HG02798 (cell line): ENCODE results near the gene FSHR.

Experiments used
- ATAC-seq: cut with Tn5 transposase; IDR thresholded peaks from one replicate; pipeline ENCODE4 v1.9.1; 2021; ENCODE audit warnings: mild to moderate bottlenecking; ENCODE audit not compliant: unreplicated experiment, poor library complexity

The FSHR gene

DNA sequence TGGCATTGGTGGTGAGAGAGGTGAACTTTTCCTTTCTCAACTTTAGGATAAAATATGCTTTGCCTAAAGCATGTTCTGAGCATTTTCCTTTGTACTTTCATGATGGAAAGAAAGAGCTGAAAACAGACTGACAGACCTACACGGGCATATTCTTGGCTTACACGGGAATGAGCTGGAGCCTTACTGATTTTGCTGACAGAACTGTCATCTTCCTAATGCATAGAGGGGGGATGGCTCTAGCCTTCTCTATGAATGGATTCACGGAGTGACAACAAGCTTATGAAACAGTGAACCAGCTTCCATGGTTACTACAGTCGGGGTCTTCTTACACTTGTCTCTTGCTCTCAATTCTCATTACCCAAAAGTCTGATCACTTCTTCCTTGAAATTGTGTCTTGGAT is 32.2 kb downstream of the FSHR start:
- ATAC-seq = no peak

DNA sequence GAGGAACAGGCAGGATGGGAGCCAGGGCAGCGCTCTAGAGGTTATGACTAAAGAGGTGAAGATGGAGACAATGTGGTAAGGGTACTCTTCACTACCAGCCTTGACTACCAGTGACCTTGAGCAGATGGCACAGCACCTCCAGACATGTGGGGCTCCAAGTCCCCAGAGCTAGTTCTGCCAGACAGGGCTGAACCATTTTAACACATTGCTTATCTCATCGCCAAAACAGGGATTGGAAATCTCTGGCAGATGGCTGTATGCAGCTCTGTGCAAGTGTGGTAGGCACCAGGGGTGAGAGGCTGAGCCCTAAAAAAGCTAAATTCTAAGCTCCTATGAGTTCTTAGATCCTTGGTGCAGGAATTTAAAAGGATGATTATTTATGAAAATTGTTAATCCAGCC is 41.3 kb downstream of the FSHR start:
- no peak for ATAC-seq

DNA sequence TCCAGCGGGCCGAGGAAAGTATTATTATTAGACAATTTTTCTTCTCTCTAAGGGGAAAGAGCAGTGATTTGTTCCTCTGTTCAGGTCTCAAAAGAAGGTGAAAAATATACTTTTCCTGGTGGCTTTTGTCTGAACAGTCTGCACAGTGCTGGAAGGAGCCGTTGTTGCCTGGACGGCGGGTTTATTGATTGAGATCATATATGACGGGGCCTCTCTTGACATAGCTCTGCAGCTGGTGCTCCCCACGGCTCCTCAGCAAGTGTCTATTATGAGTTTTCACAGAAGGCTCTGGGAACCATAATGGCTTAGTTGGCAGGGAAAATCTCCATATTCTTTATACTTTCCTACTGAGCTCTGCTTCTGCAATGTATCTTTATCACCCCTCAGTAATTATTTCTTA is 42.9 kb downstream of the FSHR start:
- ATAC-seq = no peak

DNA sequence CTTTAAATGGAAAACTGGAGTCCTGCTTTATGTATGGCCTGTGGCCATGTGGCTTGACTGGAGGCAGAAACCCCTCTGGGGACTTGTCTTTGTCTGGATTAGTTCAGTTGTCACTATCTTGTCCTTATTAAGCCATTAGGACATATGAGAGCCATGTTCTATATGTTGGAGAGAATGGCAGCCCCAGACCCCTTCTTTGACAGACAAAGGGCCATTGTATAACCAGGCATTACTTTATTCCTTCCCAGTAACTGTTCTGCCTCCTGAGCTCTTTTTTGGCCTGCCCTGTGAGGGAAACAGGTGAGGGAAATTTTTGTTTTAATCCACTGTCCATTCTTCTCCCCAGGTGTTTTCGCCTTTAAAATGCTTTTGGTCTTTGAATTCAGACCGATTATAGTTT is 43.3 kb downstream of the FSHR start:
- no peak for ATAC-seq

DNA sequence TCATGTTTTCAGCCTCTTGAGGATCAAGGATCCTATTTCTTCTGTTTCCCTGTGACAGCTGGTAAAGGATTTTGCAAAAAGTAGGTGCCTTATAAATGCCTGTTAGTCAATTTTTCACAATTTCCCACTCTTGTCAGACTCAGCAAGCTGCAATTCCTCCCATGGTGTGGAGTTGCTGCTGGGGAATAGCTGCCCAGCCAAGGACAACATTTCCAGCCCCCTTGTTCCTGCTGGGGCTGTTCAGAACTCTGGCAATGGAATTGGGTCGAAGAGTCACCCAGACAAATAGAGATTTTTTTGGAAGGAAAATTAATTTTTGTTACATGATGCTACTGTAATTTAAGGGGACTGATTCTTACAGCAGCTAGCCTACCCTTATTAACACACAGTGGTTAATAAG is 43.7 kb downstream of the FSHR start:
- ATAC-seq = no peak

DNA sequence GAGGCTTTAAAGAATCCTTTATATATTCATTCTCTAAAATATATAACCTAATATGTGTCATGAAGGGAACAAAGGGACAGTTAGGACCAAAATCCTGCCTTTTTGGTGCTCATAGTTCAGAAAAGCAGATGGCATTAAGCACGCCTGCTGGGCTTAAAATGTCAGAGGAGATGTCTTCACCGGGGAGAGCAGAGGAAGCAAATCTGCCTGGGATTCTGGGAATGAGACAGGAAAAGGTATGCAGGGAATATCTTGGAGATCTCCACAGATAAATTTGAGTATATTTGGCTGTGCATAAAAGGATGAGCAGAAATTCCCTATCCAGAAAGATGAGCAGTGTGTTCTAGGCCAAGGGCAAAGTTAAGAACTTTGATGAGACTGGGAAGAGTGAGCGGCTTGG is 45.5 kb downstream of the FSHR start:
- ATAC-seq = no peak

DNA sequence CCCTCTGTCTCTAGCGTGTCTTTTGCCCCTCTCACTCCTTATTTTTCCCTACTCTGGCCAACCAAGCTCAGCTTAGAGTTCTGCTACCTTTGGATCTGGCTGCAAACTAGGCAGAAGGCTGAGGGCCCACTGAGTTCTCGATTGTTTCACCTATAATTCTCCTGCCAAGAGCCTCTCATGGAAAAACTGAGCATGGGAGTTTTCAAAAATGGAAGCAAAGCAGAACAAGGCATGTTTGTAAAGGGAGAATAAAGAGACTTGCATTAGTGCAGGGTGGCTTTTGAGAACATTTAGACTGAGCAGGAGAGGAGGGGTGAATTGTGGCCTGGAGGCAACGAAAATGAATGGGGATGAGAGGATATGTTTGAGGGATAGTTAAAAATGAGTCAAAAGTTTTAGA is 45.9 kb downstream of the FSHR start:
- ATAC-seq = no peak

DNA sequence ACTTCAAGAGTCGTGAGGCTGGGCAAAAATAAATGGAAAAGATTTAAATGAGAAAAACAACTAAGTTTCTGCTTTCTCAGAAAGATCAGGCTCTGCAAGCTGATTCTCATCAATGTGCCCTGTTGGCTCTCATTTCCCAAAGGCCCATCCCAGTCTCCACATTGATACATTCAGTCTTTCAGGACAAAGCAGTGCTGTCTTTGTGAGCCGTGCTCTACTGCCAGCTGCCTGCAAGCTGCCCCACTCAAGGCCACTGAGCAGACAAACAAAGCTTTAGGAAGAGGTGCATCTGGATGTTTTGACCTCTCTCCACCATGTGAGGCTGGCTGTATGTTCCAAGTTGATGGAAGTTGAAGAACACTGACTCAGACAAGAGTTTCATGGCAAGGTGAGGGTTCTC is 48.8 kb downstream of the FSHR start:
- no peak for ATAC-seq

DNA sequence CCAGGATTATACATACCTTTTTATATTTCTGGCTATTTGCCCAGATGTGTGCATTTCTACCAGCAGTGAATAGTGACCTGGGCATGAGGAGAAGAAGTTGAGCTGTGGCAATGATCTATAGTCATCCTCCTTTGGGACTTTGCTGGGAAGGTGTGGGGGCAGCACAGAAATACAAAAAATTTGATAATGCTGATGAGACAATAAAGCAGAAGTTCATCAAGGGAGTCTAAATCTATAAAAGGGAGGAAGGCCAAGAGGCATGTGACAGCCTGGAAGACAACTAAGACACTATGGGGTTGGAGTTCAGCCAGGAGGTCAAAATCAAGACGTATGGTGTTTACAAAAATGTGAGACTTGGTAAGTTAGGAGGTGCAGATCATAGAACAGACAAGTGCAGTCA is 52.2 kb downstream of the FSHR start:
- ATAC-seq = no peak

DNA sequence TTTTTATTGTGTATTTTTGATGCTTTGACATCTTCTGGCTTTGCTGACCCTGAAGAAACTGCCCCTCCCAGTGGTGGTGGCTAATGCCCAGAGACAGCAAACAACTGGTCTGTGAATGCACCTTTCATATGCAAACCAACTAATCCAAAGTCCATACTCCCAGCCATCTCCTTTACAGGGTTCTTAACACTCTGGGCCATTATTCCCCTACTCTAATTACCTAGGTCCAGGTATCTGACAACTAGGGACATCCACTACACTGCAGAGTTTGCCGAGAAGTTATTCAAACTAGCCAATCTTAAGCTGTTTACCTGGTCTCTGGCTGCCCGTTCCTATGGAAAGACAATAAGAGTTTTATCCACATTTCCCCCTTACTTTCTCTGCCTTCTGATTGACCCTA is 73.6 kb downstream of the FSHR start:
- no peak for ATAC-seq

DNA sequence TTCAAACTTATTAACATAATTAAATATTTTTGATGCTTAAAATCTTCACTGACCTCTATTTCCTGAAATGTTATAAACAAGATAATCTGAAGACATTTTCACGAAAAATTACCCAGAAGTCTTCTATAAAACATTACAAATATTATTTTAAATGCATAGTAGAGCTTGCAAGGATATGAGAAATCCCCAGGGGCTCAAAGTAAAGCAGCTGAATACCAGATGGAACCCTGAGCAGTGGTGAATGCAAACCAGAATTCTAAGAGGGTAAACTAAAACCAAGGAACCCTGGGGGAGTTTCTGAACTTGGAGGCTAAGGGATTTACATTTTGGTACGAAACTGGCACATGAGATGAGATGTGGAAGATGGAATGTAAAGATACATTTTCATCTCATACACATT is 83.6 kb downstream of the FSHR start:
- no peak for ATAC-seq

DNA sequence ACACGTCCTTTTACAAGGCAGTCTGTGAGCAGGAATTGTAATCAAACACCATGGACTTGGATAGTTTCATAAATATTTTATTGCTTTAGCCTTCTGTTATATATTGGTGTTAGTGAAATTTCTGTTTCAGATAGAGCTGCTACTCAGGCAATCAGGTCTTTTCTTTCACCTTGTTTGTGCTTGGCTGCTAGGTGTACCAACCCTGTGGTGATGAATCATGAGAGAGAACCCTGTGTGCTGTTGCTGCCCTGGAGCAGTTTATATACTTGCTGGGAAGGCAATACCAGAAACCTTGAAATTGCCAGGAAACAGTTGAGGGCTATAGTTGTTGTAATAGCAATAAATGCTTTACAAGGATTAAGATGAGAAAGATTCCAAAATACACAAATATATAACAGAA is 84.5 kb downstream of the FSHR start:
- no peak for ATAC-seq

DNA sequence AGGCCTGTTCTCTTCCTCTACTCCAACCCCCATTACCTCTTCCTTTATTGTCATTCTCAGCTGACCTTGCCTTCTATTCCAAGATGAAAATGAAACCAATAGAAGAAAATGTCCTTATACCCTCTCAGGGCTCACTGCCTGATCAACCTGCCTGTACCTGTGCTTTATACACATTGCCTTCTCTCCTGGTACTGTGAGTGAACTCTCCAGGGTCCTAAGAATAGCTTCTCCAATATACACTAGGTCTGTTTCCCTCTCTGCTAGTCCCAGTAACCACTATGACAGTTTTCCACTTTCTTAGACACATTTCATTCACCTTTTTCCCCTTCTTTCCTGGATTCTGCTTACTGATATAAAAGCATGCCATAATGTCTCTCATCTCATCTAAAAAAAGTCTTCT is 85.7 kb downstream of the FSHR start:
- no peak for ATAC-seq

DNA sequence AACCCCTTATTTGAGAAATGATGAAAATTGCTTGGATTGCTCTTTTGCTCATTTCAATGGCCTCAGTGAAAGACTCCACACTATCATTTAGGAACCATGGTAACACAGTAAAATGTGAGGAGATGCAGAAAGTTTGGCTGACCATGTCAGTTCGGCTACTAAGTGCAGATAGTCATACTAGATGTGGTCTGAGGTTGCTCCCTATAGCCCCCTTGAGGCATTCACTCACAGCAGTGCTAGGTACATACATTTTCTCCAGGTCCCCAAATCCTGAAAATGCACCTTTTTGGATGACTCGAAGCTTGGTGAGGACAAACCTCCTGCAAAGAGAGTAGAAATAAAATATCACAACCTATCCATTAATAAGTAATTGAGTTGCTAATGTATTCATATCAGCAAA is 86.3 kb downstream of the FSHR start:
- ATAC-seq = no peak

DNA sequence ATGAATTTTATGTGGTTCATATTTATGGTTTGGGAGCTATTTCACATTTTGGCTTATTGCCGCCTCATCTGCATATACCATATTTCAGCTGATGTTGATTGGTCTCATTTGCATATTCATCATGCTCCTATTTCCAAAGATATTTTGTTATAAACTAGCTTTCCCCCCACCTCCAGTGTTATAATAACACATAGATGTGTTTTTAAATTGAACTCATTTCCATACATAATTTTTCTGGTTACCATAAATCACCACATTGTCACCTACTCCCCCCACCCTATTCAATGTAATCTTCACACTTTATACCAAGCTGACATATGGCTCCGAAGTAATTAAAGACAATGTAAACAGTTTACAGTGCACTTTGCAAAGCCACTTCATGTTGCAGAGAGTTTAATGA is 101.2 kb downstream of the FSHR start:
- no peak for ATAC-seq

DNA sequence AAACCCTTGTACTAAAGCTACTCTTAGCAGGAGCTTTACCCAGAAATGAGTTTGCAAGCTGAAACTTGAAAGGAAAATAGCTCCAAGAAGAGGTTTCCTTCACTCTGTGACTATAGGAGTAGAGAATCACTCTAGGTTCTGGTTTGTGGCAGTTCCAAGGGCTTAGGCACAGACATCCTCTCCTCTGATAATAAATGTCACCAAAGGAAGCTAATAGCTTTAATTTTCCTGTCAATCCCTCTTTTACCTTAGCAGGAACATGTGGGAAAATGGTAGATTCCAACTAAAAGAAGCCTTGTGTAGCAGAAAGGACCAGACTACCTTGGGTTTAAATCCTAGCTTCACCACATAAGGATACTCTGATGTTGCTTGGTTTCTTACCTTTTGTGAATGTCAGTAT is 104.0 kb downstream of the FSHR start:
- no peak for ATAC-seq

DNA sequence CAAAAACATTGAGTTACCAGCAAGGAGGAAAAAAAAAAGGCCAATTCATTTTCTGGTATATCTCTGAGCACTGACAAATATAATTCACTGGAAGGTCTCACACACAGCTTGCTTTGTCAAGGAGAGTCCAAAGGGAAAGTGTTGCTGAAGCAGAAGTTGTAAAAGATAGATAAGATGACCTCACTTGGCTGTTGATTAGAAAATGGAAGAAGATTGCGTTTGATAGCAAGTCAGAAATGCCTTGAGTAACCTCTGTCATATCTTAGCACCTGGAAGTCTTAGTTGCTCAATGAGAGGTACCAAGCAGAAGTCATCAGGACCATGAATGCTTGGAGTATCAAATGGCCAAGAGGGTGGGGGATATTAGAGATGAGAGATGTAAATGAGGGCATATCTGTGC is 105.2 kb downstream of the FSHR start:
- no peak for ATAC-seq

DNA sequence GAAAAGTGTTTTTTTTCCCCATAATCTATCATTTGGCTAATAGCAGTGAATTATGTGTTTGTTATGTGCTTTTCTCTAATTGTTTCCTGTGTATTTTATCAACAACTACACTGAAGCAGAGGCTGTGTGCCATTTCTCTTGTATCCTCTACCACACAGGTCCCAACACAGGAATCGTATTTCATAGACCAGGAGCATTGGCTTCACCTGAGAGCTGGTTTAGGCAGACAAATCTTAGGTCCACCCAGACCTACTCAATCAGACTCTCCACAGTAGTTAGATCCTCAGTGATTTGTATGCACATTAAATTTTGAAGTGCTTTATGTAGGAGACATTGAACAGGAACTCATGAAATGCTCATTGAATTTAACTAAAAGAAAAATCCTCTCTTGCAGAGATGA is 109.2 kb downstream of the FSHR start:
- ATAC-seq = no peak

DNA sequence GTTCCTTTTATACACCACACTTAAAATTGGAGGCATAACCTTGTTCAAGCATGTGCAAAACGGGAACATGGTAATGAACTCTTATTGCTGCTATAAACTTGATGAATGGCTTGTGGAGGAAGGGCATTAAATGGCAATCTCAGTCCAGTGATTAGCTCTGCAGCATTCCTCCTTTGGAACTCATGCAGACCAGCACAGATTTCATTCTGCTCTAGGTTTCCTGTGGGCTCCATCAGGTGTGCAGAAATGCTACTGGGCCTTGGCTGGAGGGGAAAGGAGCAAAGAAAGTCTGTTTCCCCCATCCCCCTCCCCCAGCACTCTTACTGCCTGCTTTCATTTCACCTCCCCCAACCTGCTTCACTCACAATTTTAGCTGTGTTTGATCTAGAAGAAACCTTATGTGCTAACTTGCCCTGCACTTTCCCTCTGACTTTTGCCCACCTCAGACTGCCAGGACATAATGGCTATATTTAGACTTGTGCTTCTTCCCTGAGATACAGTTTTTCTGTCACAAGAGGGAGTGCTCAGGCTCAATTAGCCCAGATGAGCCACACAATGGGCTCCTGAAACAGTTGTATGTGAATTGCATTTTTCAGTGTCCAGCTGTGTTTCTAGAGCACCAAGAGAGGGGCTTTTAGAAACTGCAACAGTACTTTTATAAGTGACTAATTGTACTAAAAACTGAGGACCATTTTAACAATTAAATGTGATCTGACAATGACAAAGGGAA is 109.8 kb downstream of the FSHR start:
- no peak for ATAC-seq

DNA sequence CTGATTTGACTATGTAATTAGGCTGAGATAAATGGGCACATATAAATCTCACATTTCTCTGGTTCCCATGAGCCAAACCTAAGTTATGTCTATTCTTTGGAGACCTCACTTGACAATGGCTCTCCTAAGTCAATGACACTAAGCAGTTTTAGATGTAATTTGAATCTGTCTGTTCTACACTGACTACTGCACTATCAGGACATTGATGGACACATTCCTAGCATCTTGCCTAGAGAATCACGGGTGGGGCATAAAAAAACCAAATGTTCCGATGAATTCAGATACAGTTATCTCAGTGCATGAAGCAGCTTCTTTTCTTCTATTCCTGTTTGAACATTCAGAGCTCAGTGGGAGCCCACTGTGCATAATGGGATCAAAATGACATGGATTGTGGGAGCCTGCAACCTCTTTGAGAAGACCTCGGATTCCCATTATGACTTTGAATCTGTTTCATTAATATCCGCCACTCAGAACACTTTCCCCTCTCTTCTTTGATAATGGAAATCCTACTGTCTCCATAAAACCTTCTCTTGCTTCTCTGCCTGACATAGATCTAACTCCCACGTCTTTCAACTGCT is 110.8 kb downstream of the FSHR start:
- ATAC-seq = no peak

DNA sequence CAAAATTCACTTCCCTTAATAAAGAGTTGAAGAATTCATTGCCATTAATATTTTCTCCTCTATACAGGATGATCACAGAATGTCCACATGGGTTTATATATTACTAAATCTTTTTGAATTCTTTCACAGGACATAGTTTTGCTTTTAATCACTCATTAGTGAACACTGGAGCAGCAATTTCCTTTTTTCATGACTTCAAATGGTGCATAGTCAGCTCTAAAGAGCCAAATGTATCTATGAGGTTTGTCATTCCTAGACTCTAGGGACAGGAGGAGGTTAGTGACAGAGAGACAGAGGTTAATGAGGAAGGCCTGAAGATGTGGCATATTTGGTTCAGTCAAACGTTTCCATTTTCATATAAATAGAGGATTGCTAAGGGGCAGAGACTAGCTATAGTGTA is 111.8 kb downstream of the FSHR start:
- no peak for ATAC-seq

DNA sequence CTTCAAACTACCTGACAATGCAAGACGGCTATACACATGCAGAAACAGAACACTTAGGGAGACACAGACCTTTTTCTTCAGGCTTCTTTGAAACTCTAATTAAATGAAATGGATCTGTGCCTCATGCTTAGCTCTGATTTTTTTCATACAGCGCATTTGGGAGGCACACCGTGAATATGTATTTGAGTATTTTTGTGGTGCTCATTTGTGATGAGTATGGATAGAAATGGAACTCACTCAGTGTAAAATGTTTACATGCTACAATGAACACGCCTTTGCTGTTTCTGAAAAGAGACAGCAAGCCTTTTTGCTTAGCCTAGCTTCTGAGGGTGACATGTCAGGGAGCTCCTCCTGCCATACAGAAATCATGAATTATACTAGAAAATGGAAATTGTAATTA is 113.3 kb downstream of the FSHR start:
- no peak for ATAC-seq

DNA sequence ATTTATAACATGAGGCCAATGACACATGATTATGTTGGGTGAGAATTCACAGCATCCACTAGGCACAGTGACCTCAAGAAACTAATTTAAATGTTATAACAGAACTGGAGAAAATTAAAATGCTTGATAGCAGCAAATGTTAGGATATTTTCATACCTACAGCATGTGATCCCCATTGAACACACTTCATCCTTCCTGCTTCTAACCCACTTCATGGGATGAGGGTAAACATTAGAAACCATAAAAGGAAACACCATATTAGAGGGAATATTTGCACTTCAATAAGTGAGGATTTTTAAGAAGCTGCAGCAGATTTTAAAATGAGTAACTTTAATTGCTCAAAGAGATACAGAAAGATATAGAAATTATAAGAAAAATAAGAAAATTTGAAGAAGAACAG is 117.1 kb downstream of the FSHR start:
- no peak for ATAC-seq
